WTC11 (cell line): ENCODE measurements around the gene IRF7. TPM values are rescaled to one million over a fixed set of nuclear protein-coding genes. Genes with fewer than 3 reads are reported as not detected.
A peak's percentile ranks its signal among the peaks of the same experiment; 100 is the strongest.

Experiments used
- ATAC-seq: fragments of 200-7000 bp; cut with Tn5 transposase; 2 replicates; pipeline ENCODE4 v1.10.0; 2021; ENCODE audit warnings: mild to moderate bottlenecking, moderate library complexity
- CTCF ChIA-PET: fragments of 300-600 bp; sonication (Branson Sonifier 250); formaldehyde crosslinking; loops from one replicate; lab custom pipeline; 2021; ENCODE audit warnings: antibody characterized with exemption; lab: Charles Lee
- POLR2A ChIA-PET: fragments of 350-600 bp; sonication (Branson Sonifier 250); formaldehyde crosslinking; loops from one replicate; lab custom pipeline; 2021; ENCODE audit warnings: antibody characterized with exemption; lab: Charles Lee
- DNase-seq: peaks from one replicate; pipeline ENCODE4 v3.0.0; 2021; ENCODE audit warnings: low spot score
- H3K27ac Mint-ChIP-seq: 2 replicates; pipeline ENCODE4 v1.8.0; 2021; ENCODE audit warnings: mixed read lengths
- H3K27me3 Mint-ChIP-seq: 2 replicates; pipeline ENCODE4 v1.8.0; 2021; ENCODE audit warnings: low read depth, mild to moderate bottlenecking, moderate library complexity, mixed read lengths
- H3K36me3 Mint-ChIP-seq: 2 replicates; pipeline ENCODE4 v1.8.0; 2021; ENCODE audit warnings: mixed read lengths
- H3K4me1 Mint-ChIP-seq: 2 replicates; pipeline ENCODE4 v1.8.0; 2022; ENCODE audit warnings: mixed read lengths
- H3K4me3 Mint-ChIP-seq: 2 replicates; pipeline ENCODE4 v1.8.0; 2021; ENCODE audit warnings: mild to moderate bottlenecking, moderate library complexity, mixed read lengths
- H3K9me3 Mint-ChIP-seq: 2 replicates; pipeline ENCODE4 v1.8.0; 2021; ENCODE audit warnings: mixed read lengths
- FOXK1 ChIP-seq: sonication (generic); formaldehyde crosslinking; IDR thresholded peaks from 2 replicates; pipeline ENCODE4 v1.8.0; 2022; ENCODE audit warnings: mild to moderate bottlenecking, moderate library complexity, missing genetic modification reagents
- GABPB1 ChIP-seq: sonication (generic); formaldehyde crosslinking; IDR thresholded peaks from 2 replicates; pipeline ENCODE4 v1.8.1; 2023; ENCODE audit warnings: mild to moderate bottlenecking, missing genetic modification reagents
- HMGA2 ChIP-seq: fragments of 250-450 bp; sonication (Bioruptor Pico); IDR thresholded peaks from 2 replicates; pipeline ENCODE4 v1.4.0; 2021; ENCODE audit warnings: mild to moderate bottlenecking, moderate library complexity
- JAZF1 ChIP-seq: fragments of 250-450 bp; sonication (Bioruptor Pico); IDR thresholded peaks from 2 replicates; pipeline ENCODE4 v1.9.0; 2021; ENCODE audit warnings: moderate library complexity, mild to moderate bottlenecking, inconsistent platforms
- JUN ChIP-seq: sonication (generic); formaldehyde crosslinking; IDR thresholded peaks from 2 replicates; pipeline ENCODE4 v1.8.0; 2023; ENCODE audit warnings: mild to moderate bottlenecking, missing genetic modification reagents
- KAT7 ChIP-seq: sonication (generic); formaldehyde crosslinking; IDR thresholded peaks from 2 replicates; pipeline ENCODE4 v1.8.1; 2023; ENCODE audit warnings: missing genetic modification reagents, mild to moderate bottlenecking, borderline replicate concordance
- MYBL2 ChIP-seq: sonication (generic); formaldehyde crosslinking; IDR thresholded peaks from 2 replicates; pipeline ENCODE4 v1.8.1; 2023; ENCODE audit warnings: mild to moderate bottlenecking, moderate library complexity, missing genetic modification reagents
- NFYB ChIP-seq: sonication (generic); formaldehyde crosslinking; conservative IDR thresholded peaks from 2 replicates; pipeline ENCODE4 v1.8.0; 2022; ENCODE audit warnings: low read depth, missing genetic modification reagents
- NR1H2 ChIP-seq: sonication (generic); formaldehyde crosslinking; IDR thresholded peaks from 2 replicates; pipeline ENCODE4 v1.9.0; 2021; ENCODE audit warnings: mild to moderate bottlenecking, moderate library complexity, missing genetic modification reagents
- NR2C2 ChIP-seq: sonication (generic); formaldehyde crosslinking; IDR thresholded peaks from 2 replicates; pipeline ENCODE4 v1.8.0; 2022; ENCODE audit warnings: mild to moderate bottlenecking, missing genetic modification reagents
- PRRX2 ChIP-seq: fragments of 250-450 bp; sonication (Bioruptor Pico); IDR thresholded peaks from 2 replicates; pipeline ENCODE4 v1.8.0; 2021; ENCODE audit warnings: mild to moderate bottlenecking
- RORB ChIP-seq: fragments of 250-450 bp; sonication (Bioruptor Pico); IDR thresholded peaks from 2 replicates; pipeline ENCODE4 v1.9.0; 2021; ENCODE audit warnings: mild to moderate bottlenecking
- TCF7 ChIP-seq: sonication (generic); formaldehyde crosslinking; IDR thresholded peaks from 2 replicates; pipeline ENCODE4 v1.8.0; 2022; ENCODE audit warnings: mild to moderate bottlenecking, low read depth, missing genetic modification reagents, moderate library complexity
- TEAD4 ChIP-seq: sonication (generic); formaldehyde crosslinking; IDR thresholded peaks from 2 replicates; pipeline ENCODE4 v1.8.0; 2022; ENCODE audit warnings: mild to moderate bottlenecking, missing genetic modification reagents
- ZNF317 ChIP-seq: sonication (generic); formaldehyde crosslinking; IDR thresholded peaks from 2 replicates; pipeline ENCODE4 v1.8.1; 2023; ENCODE audit warnings: low read depth, mild to moderate bottlenecking, moderate library complexity, missing genetic modification reagents, borderline replicate concordance
- ZNF396 ChIP-seq: fragments of 250-450 bp; sonication (Bioruptor Pico); IDR thresholded peaks from 2 replicates; pipeline ENCODE4 v1.8.0; 2021; ENCODE audit warnings: mild to moderate bottlenecking, moderate library complexity, borderline replicate concordance
- ZNF416 ChIP-seq: fragments of 250-450 bp; sonication (Bioruptor Pico); IDR thresholded peaks from 2 replicates; pipeline ENCODE4 v1.9.0; 2021; ENCODE audit warnings: mild to moderate bottlenecking, inconsistent platforms
- ZNF423 ChIP-seq: fragments of 250-450 bp; sonication (Bioruptor Pico); IDR thresholded peaks from 2 replicates; pipeline ENCODE4 v2.1.2; 2022; ENCODE audit warnings: mild to moderate bottlenecking, moderate library complexity
- total RNA-seq: library from RNA; stranded (reverse); gene quantifications from 3 replicates; pipeline ENCODE4 v1.2.3, GENCODE V29; 2021
- TF ChIP-seq, protein P1 (sequence below): sonication (generic); formaldehyde crosslinking; IDR thresholded peaks from 2 replicates; pipeline ENCODE4 v1.8.1; 2023; ENCODE audit warnings: mild to moderate bottlenecking, moderate library complexity, missing genetic modification reagents
- TF ChIP-seq, protein P2 (sequence below): sonication (generic); formaldehyde crosslinking; IDR thresholded peaks from 2 replicates; pipeline ENCODE4 v1.8.1; 2023; ENCODE audit warnings: mild to moderate bottlenecking, missing genetic modification reagents, moderate library complexity
- TF ChIP-seq, protein P3 (sequence below): sonication (generic); formaldehyde crosslinking; conservative IDR thresholded peaks from 2 replicates; pipeline ENCODE4 v1.8.1; 2022; ENCODE audit warnings: mild to moderate bottlenecking, missing genetic modification reagents
- TF ChIP-seq, protein P4 (sequence below): sonication (generic); formaldehyde crosslinking; IDR thresholded peaks from 2 replicates; pipeline ENCODE4 v1.8.1; 2022; ENCODE audit warnings: low read depth, missing genetic modification reagents, borderline replicate concordance
- TF ChIP-seq, protein P5 (sequence below): sonication (generic); formaldehyde crosslinking; IDR thresholded peaks from 2 replicates; pipeline ENCODE4 v1.8.0; 2022; ENCODE audit warnings: mild to moderate bottlenecking, missing genetic modification reagents

Gene IRF7
- total RNA-seq, 1 experiment from 2014 or later = 11.1 TPM

DNA sequence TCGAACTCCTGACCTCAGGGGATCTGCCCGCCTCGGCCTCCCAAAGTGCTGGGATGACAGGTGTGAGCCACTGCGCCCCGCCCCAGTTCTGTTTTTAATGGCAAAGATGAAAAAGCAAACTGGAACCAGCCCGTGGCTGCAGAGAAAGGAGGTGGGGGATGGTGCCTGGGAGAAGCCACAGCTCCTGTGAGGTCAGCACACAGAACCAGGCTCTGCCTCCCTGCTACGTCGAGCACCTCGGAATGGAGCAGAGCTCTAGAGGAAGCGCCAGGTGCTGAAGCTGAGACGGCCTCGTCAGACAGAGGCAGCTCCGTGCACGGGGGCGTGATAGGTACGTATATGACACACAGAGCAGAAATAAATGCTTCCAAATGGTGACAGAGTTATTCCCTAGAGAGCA, 29.8 kb upstream of the IRF7 start:
- ChIA-PET CTCF (interaction anchor here (1.8 kb wide), 1 partner anchor 91 kb away, joined by 5 read pairs; no protein-coding TSS in a partner anchor), POLR2A (interaction anchor here (0.5 kb wide), 1 partner anchor 138 kb away, joined by 3 read pairs; no protein-coding TSS in a partner anchor)
- H3K4me1 Mint-ChIP-seq = 0 out of 2 replicates have a peak, but pooled peaks cover 2% of the 10 kb centered on the region
- ATAC-seq (no peak), DNase-seq (no peak)
- no peak overlapping the region for H3K4me3 Mint-ChIP-seq
- peaks cover 12% of the 10 kb centered on the region for H3K36me3 Mint-ChIP-seq
- no peaks in the 10 kb centered on the region for H3K9me3 Mint-ChIP-seq
- H3K27me3 Mint-ChIP-seq = peaks cover under 1% of the 10 kb centered on the region; the same call in 1 of the 2 replicates
- no peak for TF ChIP-seq ZNF423
- TF ChIP-seq JAZF1 = no peak
- no peak for TF ChIP-seq KAT7
- no peak for TF ChIP-seq JUN (CRISPR knock-in tag)
- TF ChIP-seq, protein P1, sequence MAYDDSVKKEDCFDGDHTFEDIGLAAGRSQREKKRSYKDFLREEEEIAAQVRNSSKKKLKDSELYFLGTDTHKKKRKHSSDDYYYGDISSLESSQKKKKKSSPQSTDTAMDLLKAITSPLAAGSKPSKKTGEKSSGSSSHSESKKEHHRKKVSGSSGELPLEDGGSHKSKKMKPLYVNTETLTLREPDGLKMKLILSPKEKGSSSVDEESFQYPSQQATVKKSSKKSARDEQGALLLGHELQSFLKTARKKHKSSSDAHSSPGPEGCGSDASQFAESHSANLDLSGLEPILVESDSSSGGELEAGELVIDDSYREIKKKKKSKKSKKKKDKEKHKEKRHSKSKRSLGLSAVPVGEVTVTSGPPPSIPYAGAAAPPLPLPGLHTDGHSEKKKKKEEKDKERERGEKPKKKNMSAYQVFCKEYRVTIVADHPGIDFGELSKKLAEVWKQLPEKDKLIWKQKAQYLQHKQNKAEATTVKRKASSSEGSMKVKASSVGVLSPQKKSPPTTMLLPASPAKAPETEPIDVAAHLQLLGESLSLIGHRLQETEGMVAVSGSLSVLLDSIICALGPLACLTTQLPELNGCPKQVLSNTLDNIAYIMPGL (CRISPR knock-in tag) = no peak
- TF ChIP-seq PRRX2 (CRISPR knock-in tag) = no peak
- TF ChIP-seq, protein P2, sequence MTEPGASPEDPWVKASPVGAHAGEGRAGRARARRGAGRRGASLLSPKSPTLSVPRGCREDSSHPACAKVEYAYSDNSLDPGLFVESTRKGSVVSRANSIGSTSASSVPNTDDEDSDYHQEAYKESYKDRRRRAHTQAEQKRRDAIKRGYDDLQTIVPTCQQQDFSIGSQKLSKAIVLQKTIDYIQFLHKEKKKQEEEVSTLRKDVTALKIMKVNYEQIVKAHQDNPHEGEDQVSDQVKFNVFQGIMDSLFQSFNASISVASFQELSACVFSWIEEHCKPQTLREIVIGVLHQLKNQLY (CRISPR knock-in tag) = no peak
- TF ChIP-seq GABPB1 (CRISPR knock-in tag) = no peak
- no peak for TF ChIP-seq TEAD4
- no peak for TF ChIP-seq RORB
- no peak for TF ChIP-seq ZNF396
- TF ChIP-seq, all 79 proteins: peak for 0
- peak overlapping the region; percentile 70; the same call in 1 of the 2 replicates for H3K27ac Mint-ChIP-seq

DNA sequence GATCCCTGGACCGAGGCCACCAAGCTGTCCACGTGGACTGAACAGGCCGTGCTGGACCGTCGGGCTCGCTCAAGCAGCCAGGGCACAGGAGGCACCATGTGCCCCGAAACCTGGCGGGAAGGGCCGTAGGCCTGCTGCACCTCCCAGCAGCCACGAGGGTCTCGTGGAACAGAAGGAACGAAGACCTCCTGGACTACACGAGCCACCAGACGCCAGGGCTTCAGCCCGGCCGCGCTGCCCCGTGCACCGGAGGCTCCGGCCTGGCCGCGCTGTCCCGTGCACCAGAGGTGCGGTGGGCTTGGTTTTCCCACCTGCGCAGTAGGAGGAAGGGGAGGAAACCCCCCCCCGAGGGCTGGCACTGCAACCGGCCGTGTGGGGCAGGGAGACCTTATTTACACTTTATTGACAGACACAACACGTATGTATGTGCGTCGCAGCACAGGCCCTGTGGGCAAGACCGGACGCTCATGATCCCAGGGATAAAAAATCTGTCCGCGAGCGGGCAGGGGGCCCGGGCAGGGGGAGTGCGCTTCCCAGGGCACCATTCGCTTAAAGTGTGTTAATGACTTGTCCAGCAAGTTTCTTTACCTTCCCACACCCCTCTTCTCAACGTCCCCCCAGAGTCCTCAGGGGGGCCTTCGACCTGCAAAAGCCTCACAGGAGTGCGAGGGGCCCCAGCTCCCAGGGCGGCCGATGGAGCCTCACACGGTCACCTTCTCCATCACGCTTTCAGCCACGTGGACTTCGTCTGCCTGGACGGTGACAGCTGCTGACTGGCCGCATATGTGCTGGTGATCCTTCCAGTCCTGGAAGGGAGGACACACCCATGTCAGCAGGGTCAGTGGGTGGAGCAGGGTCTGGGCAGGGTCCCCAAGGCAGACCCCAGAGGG, 28.3 kb upstream of the IRF7 start:
- no peak overlapping the region for H3K4me3 Mint-ChIP-seq
- ATAC-seq (no peak), DNase-seq (no peak)
- CTCF ChIA-PET = no interaction called here
- H3K36me3 Mint-ChIP-seq = peaks cover 8% of the 10 kb centered on the region; the same call in 1 of the 2 replicates
- TF ChIP-seq, protein P3, sequence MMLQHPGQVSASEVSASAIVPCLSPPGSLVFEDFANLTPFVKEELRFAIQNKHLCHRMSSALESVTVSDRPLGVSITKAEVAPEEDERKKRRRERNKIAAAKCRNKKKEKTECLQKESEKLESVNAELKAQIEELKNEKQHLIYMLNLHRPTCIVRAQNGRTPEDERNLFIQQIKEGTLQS (CRISPR knock-in tag) = no peak
- TF ChIP-seq MYBL2 = no peak
- no peak for TF ChIP-seq TCF7 (CRISPR knock-in tag)
- TF ChIP-seq ZNF317 (CRISPR knock-in tag) = no peak
- no peak for TF ChIP-seq ZNF423
- TF ChIP-seq FOXK1 (CRISPR knock-in tag) = no peak
- no peak for TF ChIP-seq HMGA2 (CRISPR knock-in tag)
- no peak for TF ChIP-seq NR1H2
- H3K4me1 Mint-ChIP-seq = peaks cover 2% of the 10 kb centered on the region; the same call in 1 of the 2 replicates
- H3K27ac Mint-ChIP-seq = no peak overlapping the region
- POLR2A ChIA-PET = no interaction called here
- H3K27me3 Mint-ChIP-seq = peaks cover 7% of the 10 kb centered on the region
- no peaks in the 10 kb centered on the region for H3K9me3 Mint-ChIP-seq

DNA sequence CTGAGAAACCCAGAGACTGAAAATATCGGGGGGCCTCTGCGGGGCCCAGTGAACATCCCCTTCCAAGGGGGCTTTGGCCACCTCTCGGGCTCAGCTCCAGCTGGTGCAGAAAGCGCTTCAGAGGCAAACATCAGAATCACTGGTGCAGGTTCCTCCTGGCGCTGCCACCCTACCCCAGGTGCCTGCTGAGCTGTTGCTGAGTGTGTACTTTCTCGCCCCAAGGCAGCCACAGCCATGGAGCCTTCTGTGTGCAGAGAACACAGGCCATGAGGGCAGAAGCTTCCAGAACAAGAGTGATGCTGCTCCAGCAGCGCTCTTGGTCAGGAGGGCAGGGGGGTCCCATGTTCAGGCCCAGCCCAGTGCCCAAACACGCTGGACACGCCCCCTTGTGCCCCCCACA, 27.6 kb upstream of the IRF7 start:
- peaks cover 15% of the 10 kb centered on the region for H3K27me3 Mint-ChIP-seq
- no peaks in the 10 kb centered on the region for H3K9me3 Mint-ChIP-seq
- CTCF ChIA-PET = no interaction called here
- POLR2A ChIA-PET = no interaction called here
- no peak for ATAC-seq
- peaks cover 9% of the 10 kb centered on the region for H3K4me1 Mint-ChIP-seq
- H3K36me3 Mint-ChIP-seq = peaks cover under 1% of the 10 kb centered on the region; the same call in 1 of the 2 replicates
- H3K27ac Mint-ChIP-seq = no peak overlapping the region
- DNase-seq = no peak
- TF ChIP-seq NFYB (CRISPR knock-in tag) (no peak), NR2C2 (CRISPR knock-in tag) (no peak), ZNF416 (no peak)
- TF ChIP-seq, protein P4, sequence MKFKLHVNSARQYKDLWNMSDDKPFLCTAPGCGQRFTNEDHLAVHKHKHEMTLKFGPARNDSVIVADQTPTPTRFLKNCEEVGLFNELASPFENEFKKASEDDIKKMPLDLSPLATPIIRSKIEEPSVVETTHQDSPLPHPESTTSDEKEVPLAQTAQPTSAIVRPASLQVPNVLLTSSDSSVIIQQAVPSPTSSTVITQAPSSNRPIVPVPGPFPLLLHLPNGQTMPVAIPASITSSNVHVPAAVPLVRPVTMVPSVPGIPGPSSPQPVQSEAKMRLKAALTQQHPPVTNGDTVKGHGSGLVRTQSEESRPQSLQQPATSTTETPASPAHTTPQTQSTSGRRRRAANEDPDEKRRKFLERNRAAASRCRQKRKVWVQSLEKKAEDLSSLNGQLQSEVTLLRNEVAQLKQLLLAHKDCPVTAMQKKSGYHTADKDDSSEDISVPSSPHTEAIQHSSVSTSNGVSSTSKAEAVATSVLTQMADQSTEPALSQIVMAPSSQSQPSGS (CRISPR knock-in tag) = no peak
- TF ChIP-seq, protein P5, sequence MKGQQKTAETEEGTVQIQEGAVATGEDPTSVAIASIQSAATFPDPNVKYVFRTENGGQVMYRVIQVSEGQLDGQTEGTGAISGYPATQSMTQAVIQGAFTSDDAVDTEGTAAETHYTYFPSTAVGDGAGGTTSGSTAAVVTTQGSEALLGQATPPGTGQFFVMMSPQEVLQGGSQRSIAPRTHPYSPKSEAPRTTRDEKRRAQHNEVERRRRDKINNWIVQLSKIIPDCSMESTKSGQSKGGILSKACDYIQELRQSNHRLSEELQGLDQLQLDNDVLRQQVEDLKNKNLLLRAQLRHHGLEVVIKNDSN (CRISPR knock-in tag) = no peak
- no peak overlapping the region for H3K4me3 Mint-ChIP-seq
